GM19455 (cell line): Measurements from ENCODE around the gene ZNF655.
A peak's percentile ranks its signal among the peaks of the same experiment; 100 is the strongest.
"Not testable (repeated sequence)": the region's sequence is repeated elsewhere in the genome, so short reads cannot be mapped to it uniquely, and the experiment has no call there.

Experiments used
- ATAC-seq: cut with Tn5 transposase; IDR thresholded peaks from one replicate; pipeline ENCODE4 v1.9.1; 2021; ENCODE audit not compliant: unreplicated experiment

Gene ZNF655

GRCh38 chr7:99558306-99559174 lies at the start of gene ZNF655:
TSS of gene ZNF655 (plus strand) at chr7:99558642. CDS start at chr7:99560560, 1,918 bp downstream.
- ATAC-seq, result peak; percentile 81

- no peak for ATAC-seq
Measured at GRCh38 chr7:99514050-99514449, 44.4 kb upstream of the ZNF655 start.

GRCh38 chr7:99521399-99521798 lies 37.0 kb upstream of the ZNF655 start:
- ATAC-seq, result no peak

GRCh38 chr7:99525713-99526440 lies 32.6 kb upstream of the ZNF655 start:
- ATAC-seq, result no peak

DNA sequence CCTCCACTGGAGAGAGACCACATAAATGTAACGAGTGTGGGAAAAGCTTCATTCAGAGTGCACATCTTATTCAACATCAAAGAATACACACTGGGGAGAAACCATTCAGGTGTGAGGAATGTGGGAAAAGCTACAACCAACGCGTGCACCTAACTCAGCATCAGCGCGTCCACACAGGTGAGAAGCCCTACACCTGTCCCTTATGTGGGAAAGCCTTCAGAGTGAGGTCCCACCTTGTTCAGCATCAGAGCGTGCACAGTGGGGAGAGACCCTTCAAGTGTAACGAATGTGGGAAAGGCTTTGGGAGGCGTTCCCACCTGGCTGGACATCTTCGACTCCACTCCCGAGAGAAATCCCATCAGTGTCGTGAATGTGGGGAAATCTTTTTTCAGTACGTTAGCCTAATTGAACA lies 27.1 kb upstream of the ZNF655 start:
- ATAC-seq, result no peak

- no peak for ATAC-seq
Measured at GRCh38 chr7:99535667-99536066, 22.8 kb upstream of the ZNF655 start.

GRCh38 chr7:99539213-99539811 lies 19.1 kb upstream of the ZNF655 start:
- no peak for ATAC-seq

DNA sequence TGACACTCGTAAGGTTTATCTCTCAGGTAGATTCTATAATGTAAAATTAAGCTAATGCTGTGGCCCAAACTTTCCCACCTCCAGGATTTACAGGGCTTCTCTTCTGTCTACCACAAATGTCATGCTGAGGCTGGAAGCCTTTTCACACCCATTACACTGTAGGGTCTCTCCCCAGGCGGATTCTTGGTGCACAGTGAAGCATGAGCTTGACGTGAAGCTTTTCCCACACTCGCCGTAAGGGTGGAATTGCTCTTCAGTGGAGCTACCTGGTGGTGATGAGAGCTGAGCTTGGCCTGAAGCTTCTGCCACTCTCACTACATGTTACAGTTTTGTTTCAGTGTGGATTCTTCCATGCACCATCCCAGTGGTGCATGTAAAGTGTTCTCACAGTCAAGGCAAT lies 17.9 kb upstream of the ZNF655 start:
- ATAC-seq, result no peak

DNA sequence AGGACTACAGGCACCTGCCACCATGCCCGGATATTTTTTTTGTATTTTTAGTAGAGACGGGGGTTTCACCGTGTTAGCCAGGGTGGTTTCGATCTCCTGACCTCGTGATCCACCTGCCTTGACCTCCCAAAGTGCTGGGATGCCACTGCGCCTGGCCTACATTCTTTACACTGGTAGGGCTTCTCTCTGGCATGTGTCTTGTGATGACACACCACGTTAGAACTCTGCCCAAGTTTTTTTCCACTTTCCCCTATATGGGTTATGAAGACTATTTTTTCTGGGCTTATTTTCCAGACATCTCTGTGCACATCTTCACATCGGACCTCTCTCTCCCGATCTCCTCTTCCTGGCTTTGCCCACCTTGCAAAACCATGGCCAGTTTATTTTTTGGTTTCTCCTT lies 17.2 kb upstream of the ZNF655 start:
- ATAC-seq, result no peak

- ATAC-seq, result no peak
Measured at GRCh38 chr7:99543081-99543671, 15.3 kb upstream of the ZNF655 start.

GRCh38 chr7:99543916-99544315 lies 14.5 kb upstream of the ZNF655 start:
- no peak for ATAC-seq

- ATAC-seq, result not testable (repeated sequence)
Measured at GRCh38 chr7:99545308-99545707, 13.1 kb upstream of the ZNF655 start.

- not testable (repeated sequence) for ATAC-seq
Measured at GRCh38 chr7:99549545-99549944, 8.9 kb upstream of the ZNF655 start.

- ATAC-seq, result peak; percentile 14
Measured at GRCh38 chr7:99551334-99551733, 7.1 kb upstream of the ZNF655 start.

GRCh38 chr7:99551767-99552463 lies 6.5 kb upstream of the ZNF655 start, which contains the start of gene FAM200A:
TSS of gene FAM200A (minus strand) at chr7:99552114. CDS start at chr7:99548407, 3,707 bp downstream.
- ATAC-seq, result peak; percentile 93

DNA sequence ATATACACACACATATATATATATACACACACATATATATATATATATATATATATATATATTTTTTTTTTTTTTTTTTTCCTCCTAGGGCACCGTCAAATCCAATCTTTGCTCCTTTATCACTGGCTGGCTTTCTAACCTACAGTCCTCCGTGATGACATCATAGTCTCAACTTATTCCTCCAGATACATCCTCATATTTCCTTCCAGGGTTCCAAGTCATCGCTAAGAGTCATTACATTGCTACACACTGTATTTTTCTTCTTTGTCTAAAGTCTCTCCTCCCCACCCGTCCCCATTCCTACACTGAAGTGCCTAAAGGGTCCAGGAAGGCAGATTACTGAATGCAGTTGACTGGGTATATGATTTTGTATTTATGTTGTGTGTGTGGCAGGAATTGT lies 5.4 kb upstream of the ZNF655 start:
- no peak for ATAC-seq

DNA sequence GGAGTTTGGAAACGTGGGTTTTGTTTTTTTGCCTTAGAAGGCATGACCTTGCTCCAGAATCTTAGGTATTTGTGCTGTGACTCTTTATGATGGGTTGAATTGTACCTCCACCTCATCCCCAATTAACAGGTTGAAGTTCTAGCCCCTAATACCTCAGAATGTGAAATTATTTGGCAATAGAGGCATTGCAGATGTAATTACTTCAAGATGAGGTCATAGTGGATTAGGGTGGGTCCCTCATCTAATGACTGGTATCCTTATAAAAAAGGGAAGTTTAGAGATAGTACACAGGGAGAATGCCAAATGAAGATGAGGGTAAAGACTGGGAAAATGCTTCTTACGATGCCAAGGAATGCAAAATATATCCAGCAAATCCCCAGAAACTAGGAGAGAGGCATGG lies 3.5 kb upstream of the ZNF655 start:
- no peak for ATAC-seq

- no peak for ATAC-seq
Measured at GRCh38 chr7:99557196-99557607, 1.2 kb upstream of the ZNF655 start.

DNA sequence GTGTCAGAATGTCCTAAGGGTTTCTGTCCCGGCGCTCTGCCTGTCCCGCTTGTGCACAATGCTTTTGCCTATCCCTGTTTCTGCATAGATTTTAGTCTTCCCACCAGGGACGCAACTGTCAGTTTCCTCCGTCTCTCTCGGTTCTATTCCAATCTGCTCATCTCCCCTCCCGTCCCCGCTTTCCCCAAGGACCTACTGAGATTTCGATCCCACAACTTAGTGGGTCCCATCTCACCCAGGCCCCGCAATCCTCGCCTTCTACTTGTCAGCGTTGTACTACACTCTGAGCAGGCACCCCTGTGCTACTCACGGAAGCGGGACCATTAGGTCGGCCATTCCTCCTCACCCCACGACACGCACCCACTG lies 519 bp upstream of the ZNF655 start:
- peak; percentile 60 for ATAC-seq

DNA sequence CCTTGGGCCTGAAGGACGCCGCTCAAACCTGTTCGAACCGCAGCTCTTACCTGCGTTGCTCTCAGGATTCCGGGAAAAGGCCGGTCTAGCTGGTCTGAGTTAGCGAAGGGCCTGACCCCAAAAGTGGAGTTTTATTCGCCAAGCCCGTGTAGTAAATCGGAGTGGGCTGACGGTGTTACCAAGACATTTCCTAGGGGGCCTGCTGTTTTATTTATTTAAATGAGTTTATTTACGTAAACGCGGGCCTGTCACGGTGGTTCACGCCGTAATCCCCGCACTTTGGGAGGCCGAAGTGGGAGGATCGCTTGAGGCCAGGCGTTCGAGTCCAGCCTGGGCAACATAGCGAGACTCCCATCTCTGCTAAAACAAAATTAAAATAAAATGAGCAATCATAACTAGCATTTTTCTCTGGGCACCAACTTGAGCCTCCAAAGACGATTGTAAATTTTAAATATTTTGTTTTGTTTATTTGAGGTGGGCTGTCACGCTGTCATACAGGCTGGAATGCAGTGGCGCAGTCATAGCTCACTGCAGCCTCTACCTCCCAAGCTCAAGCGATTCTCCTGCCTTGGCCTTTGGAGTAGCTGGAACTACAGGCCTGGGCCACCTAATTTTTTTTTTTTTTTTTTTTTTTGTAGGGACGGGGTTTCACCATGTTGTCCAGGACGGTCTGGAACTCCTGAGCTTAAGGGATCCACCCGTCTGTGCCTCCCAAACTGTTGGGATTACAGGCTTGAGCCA lies 903 bp downstream of the ZNF655 start:
- no peak for ATAC-seq
